IMR-90 (cell line): ENCODE results near the gene AUTS2. TPM values are rescaled to one million over a fixed set of nuclear protein-coding genes. Genes with fewer than 3 reads are reported as not detected.

Source experiments
- ATAC-seq: fragments of 200-7000 bp; cut with Tn5 transposase; 2 replicates; pipeline ENCODE4 v1.9.1; 2020; ENCODE audit warnings: low read depth, mild to moderate bottlenecking, moderate library complexity
- BruUV-seq: library from RNA; stranded (reverse); fragments of 400-500 nt; replicated peaks from 2 replicates; lab custom pipeline; 2021; lab: Mats Ljungman, UMichigan
- CTCF ChIA-PET: fragments of 300-600 bp; formaldehyde crosslinking; extraction: SDS; loops from one replicate; lab custom pipeline; 2021; ENCODE audit warnings: antibody characterized with exemption; lab: Yijun Ruan, JAX
- POLR2A ChIA-PET: fragments of 300-600 bp; sonication (Branson Sonifier 250); formaldehyde crosslinking; loops from one replicate; lab custom pipeline; 2022; ENCODE audit warnings: antibody characterized with exemption; ENCODE audit not compliant: unreplicated experiment; lab: Charles Lee
- DNase-seq: peaks from one replicate; pipeline ENCODE4 v3.0.0; 2013
- H2AFZ ChIP-seq: replicated peaks from 2 replicates; pipeline ENCODE3; 2013; ENCODE audit warnings: low read length, mild to moderate bottlenecking; ENCODE audit not compliant: poor library complexity
- H2AK5ac ChIP-seq: 2 replicates; pipeline ENCODE4 v1.6.1; 2013; ENCODE audit warnings: low read depth, low read length, inconsistent platforms
- H2AK9ac ChIP-seq: replicated peaks from 2 replicates; pipeline ENCODE3; 2013; ENCODE audit warnings: mild to moderate bottlenecking, low read depth, low read length, moderate library complexity; ENCODE audit not compliant: poor library complexity
- H2BK120ac ChIP-seq: 2 replicates; pipeline ENCODE4 v1.6.1; 2013; ENCODE audit warnings: low read depth, low read length, inconsistent platforms
- H2BK15ac ChIP-seq: 3 replicates; pipeline ENCODE4 v1.6.1; 2013; ENCODE audit warnings: low read depth, low read length, inconsistent platforms
- H2BK20ac ChIP-seq: 2 replicates; pipeline ENCODE4 v1.6.1; 2013; ENCODE audit warnings: low read depth, mild to moderate bottlenecking, inconsistent platforms, low read length, moderate library complexity
- H2BK5ac ChIP-seq: 2 replicates; pipeline ENCODE4 v1.6.1; 2013; ENCODE audit warnings: mild to moderate bottlenecking, low read depth, low read length, inconsistent platforms; ENCODE audit not compliant: poor library complexity, severe bottlenecking
- H3K14ac ChIP-seq: replicated peaks from 2 replicates; pipeline ENCODE4 v1.6.1; 2013; ENCODE audit warnings: low read depth, low read length, inconsistent platforms
- H3K18ac ChIP-seq: 2 replicates; pipeline ENCODE4 v1.6.1; 2013; ENCODE audit warnings: low read depth, low read length, control low read depth
- H3K23ac ChIP-seq: 2 replicates; pipeline ENCODE4 v1.6.1; 2013; ENCODE audit warnings: low read depth, low read length, inconsistent platforms
- H3K27ac ChIP-seq: 2 replicates; pipeline ENCODE4 v1.5.1; 2013; ENCODE audit warnings: mild to moderate bottlenecking, control low read depth, low read length; ENCODE audit not compliant: insufficient read depth
- H3K27me3 ChIP-seq: 2 replicates; pipeline ENCODE4 v1.6.1; 2013; ENCODE audit warnings: low read length; ENCODE audit not compliant: control insufficient read depth, insufficient read depth
- H3K36me3 ChIP-seq: 2 replicates; pipeline ENCODE4 v1.6.1; 2013; ENCODE audit warnings: low read length, mixed read lengths; ENCODE audit not compliant: control insufficient read depth, insufficient read depth
- H3K4ac ChIP-seq: 2 replicates; pipeline ENCODE4 v1.6.1; 2013; ENCODE audit warnings: low read depth, low read length, inconsistent platforms
- H3K4me1 ChIP-seq: 2 replicates; pipeline ENCODE4 v1.6.1; 2013; ENCODE audit warnings: low read length, mixed read lengths; ENCODE audit not compliant: control insufficient read depth, insufficient read depth
- H3K4me2 ChIP-seq: 2 replicates; pipeline ENCODE4 v1.6.1; 2013; ENCODE audit warnings: low read depth, mild to moderate bottlenecking, control low read depth, low read length, moderate library complexity
- H3K4me3 ChIP-seq: 2 replicates; pipeline ENCODE4 v1.5.1; 2013; ENCODE audit warnings: low read depth, mild to moderate bottlenecking, control low read depth, low read length, moderate library complexity; ENCODE audit not compliant: insufficient read depth
- H3K56ac ChIP-seq: 2 replicates; pipeline ENCODE4 v1.6.1; 2013; ENCODE audit warnings: low read length, inconsistent platforms; ENCODE audit not compliant: insufficient read depth; ENCODE audit errors: extremely low read depth
- H3K79me1 ChIP-seq, 2 experiments: 2 replicates each; pipeline ENCODE4 v1.6.1; 2013; ENCODE audit warnings: low read length in 2 of 2, inconsistent platforms in 1 of 2, low read depth in 1 of 2
- H3K9ac ChIP-seq: 2 replicates; pipeline ENCODE4 v1.6.1; 2013; ENCODE audit warnings: low read depth, low read length, control low read depth
- H3K9me1 ChIP-seq: 2 replicates; pipeline ENCODE4 v1.6.1; 2013; ENCODE audit warnings: low read length, inconsistent platforms; ENCODE audit not compliant: insufficient read depth
- H3K9me3 ChIP-seq: 2 replicates; pipeline ENCODE4 v1.6.1; 2013; ENCODE audit warnings: low read length; ENCODE audit not compliant: control insufficient read depth, insufficient read depth
- H4K20me1 ChIP-seq: 2 replicates; pipeline ENCODE4 v1.6.1; 2013; ENCODE audit warnings: low read length, inconsistent platforms; ENCODE audit not compliant: insufficient read depth
- H4K5ac ChIP-seq: 2 replicates; pipeline ENCODE4 v1.6.1; 2013; ENCODE audit warnings: mild to moderate bottlenecking, low read depth, low read length, control low read depth
- H4K8ac ChIP-seq, 2 experiments: 2 replicates each; pipeline ENCODE4 v1.6.1; 2013; ENCODE audit warnings: low read depth in 2 of 2, low read length in 2 of 2, control low read depth in 1 of 2, inconsistent platforms in 1 of 2
- H4K91ac ChIP-seq: 2 replicates; pipeline ENCODE4 v1.6.1; 2013; ENCODE audit warnings: low read depth, low read length, inconsistent platforms; ENCODE audit not compliant: insufficient read depth
- BHLHE40 ChIP-seq: fragments of 150-350 bp; IDR thresholded peaks from 2 replicates; pipeline ENCODE4 v1.6.1; 2016; ENCODE audit warnings: mild to moderate bottlenecking, low read depth, low read length
- CEBPB ChIP-seq: IDR thresholded peaks from 2 replicates; pipeline ENCODE4 v1.6.1; 2012; ENCODE audit warnings: low read depth, low read length, improper control_type of control experiment
- CHD1 ChIP-seq: IDR thresholded peaks from 2 replicates; pipeline ENCODE4 v1.6.1; 2012; ENCODE audit warnings: low read depth, low read length, improper control_type of control experiment
- CTCF ChIP-seq: conservative IDR thresholded peaks from 2 replicates; pipeline ENCODE4 v1.5.1; 2012; ENCODE audit warnings: mild to moderate bottlenecking, low read depth, low read length, improper control_type of control experiment
- ELK1 ChIP-seq: fragments of 150-350 bp; IDR thresholded peaks from 2 replicates; pipeline ENCODE4 v1.6.1; 2016; ENCODE audit warnings: low read depth, mild to moderate bottlenecking, low read length, moderate library complexity, borderline replicate concordance
- MAFK ChIP-seq: IDR thresholded peaks from 2 replicates; pipeline ENCODE4 v1.6.1; 2012; ENCODE audit warnings: low read depth, low read length, improper control_type of control experiment
- MAZ ChIP-seq: IDR thresholded peaks from 2 replicates; pipeline ENCODE4 v1.6.1; 2012; ENCODE audit warnings: low read depth, mild to moderate bottlenecking, low read length, improper control_type of control experiment, moderate library complexity, borderline replicate concordance
- MXI1 ChIP-seq: IDR thresholded peaks from 2 replicates; pipeline ENCODE4 v1.6.1; 2012; ENCODE audit warnings: low read depth, mild to moderate bottlenecking, low read length, moderate library complexity, borderline replicate concordance
- NFE2L2 ChIP-seq: fragments of 150-350 bp; IDR thresholded peaks from 2 replicates; pipeline ENCODE4 v1.6.1; 2016; ENCODE audit warnings: low read depth, mild to moderate bottlenecking, low read length
- POLR2A ChIP-seq: IDR thresholded peaks from 2 replicates; pipeline ENCODE4 v1.6.1; 2012; ENCODE audit warnings: mild to moderate bottlenecking, low read depth, low read length
- RAD21 ChIP-seq: IDR thresholded peaks from 2 replicates; pipeline ENCODE4 v1.6.1; 2012; ENCODE audit warnings: low read length, improper control_type of control experiment
- RCOR1 ChIP-seq: IDR thresholded peaks from 2 replicates; pipeline ENCODE4 v1.6.1; 2012; ENCODE audit warnings: mild to moderate bottlenecking, low read length, improper control_type of control experiment; ENCODE audit not compliant: insufficient replicate concordance
- SMC3 ChIP-seq: fragments of 150-350 bp; IDR thresholded peaks from 2 replicates; pipeline ENCODE4 v1.6.1; 2016; ENCODE audit warnings: low read depth, mild to moderate bottlenecking, antibody characterized with exemption, low read length, moderate library complexity
- USF2 ChIP-seq: fragments of 150-350 bp; IDR thresholded peaks from 2 replicates; pipeline ENCODE4 v1.6.1; 2017; ENCODE audit warnings: mild to moderate bottlenecking, antibody characterized with exemption, low read length, low read depth
- WGBS, 2 experiments: methylation state at CpG; one replicate each; pipeline versions ENCODE4 v1.1.5 to v1.1.7; 2013; ENCODE audit warnings: missing lambda C conversion rate in 2 of 2; ENCODE audit not compliant: insufficient read length in 1 of 2; ENCODE audit errors: extremely low coverage in 2 of 2; 5-methylcytosine and 5-hydroxymethylcytosine counted together
- dilution Hi-C: fragments of 300-500 bp; cut with HindIII; formaldehyde crosslinking; loops from one replicate; pipeline ENCODE4 v1.14.3; 2018; ENCODE audit warnings: low sequenced_read_pairs; ENCODE audit not compliant: unreplicated experiment
- in situ Hi-C: fragments of 300-500 bp; cut with MboI; formaldehyde crosslinking; loops from 3 replicates; pipeline ENCODE4 v1.14.3; 2019; ENCODE audit warnings: low sequenced_read_pairs, inconsistent platforms, mixed read lengths
- intact Hi-C: fragments of 100-400 bp; cut with micrococcal nuclease; formaldehyde crosslinking; loops from 2 replicates; pipeline ENCODE4 v1.10.0; 2022
- polyA plus RNA-seq, 3 experiments: library from polyadenylated mRNA; depleted of rRNA; stranded (reverse); fragments of >200 nt; gene quantifications; 2 replicates each; pipeline ENCODE4 v1.2.3, GENCODE V29; 2012; ENCODE audit warnings: low replicate concordance in 1 of 3
- total RNA-seq: library from RNA; depleted of rRNA; stranded (reverse); fragments of >200 nt; gene quantifications from 2 replicates; pipeline ENCODE4 v1.2.3, GENCODE V29; 2012

The AUTS2 gene
- total and polyA plus RNA-seq, 2 of the 4 experiments (the other 2 are of a cell fraction), result 0.90 to 3.0 TPM

- POLR2A ChIA-PET, result no interaction called here
- no TSS peak for BruUV-seq
- Histone ChIP-seq H3K79me1 (no peaks in the 10 kb centered on the region; a peak in 1 of 4 replicates), H2AK9ac (peak overlapping the region; percentile 43), H3K9me1 (no peaks in the 10 kb centered on the region), H2AFZ (no peak overlapping the region), H4K8ac (no peak overlapping the region), H4K91ac (no peak overlapping the region), H2BK15ac (no peak overlapping the region), H2BK5ac (no peak overlapping the region), H3K36me3 (peaks cover 4% of the 10 kb centered on the region; the same call in 1 of the 2 replicates), H3K4me1 (no peaks in the 10 kb centered on the region), H3K4me2 (no peak overlapping the region), H2BK20ac (no peak overlapping the region), H2BK120ac (no peak overlapping the region), H3K27ac (no peak overlapping the region), H3K4me3 (no peak overlapping the region), H3K14ac (no peak overlapping the region), H4K5ac (no peak overlapping the region), H2AK5ac (no peak overlapping the region), H4K20me1 (no peaks in the 10 kb centered on the region), H3K9ac (no peak overlapping the region), H3K9me3 (no peaks in the 10 kb centered on the region), H3K56ac (no peak overlapping the region), H3K27me3 (no peaks in the 10 kb centered on the region), H3K18ac (no peak overlapping the region), H3K4ac (no peak overlapping the region), H3K23ac (no peak overlapping the region)
- in situ Hi-C loops (no loop called here), intact Hi-C loops (no loop called here), dilution Hi-C loops (no loop called here)
- DNase-seq, result no peak
- TF ChIP-seq USF2, result no peak
- TF ChIP-seq SMC3, result no peak
- no peak for TF ChIP-seq MXI1
- TF ChIP-seq BHLHE40, result no peak
- TF ChIP-seq CHD1, result no peak
- TF ChIP-seq POLR2A, result no peak
- TF ChIP-seq CTCF, result no peak
- no peak for TF ChIP-seq NFE2L2
- no peak for TF ChIP-seq RAD21
- no peak for TF ChIP-seq RCOR1
- TF ChIP-seq ELK1, result no peak
- TF ChIP-seq MAFK, result no peak
- no peak for TF ChIP-seq MAZ
- TF ChIP-seq CEBPB, result no peak
- WGBS, 2 experiments, result 79% methylated on average over 6 of the region's 17 CpGs; no CpG with 5 or more reads in 1 of the 2 experiments
- ATAC-seq, result no peak
- CTCF ChIA-PET, result no interaction called here
These were observed 1165.9 kb downstream of the AUTS2 start for GRCh38 chr7:70763961-70764691.
